ENCODE measurements around the gene TWIST2.

TWIST2 gene

GRCh38 chr2:238925816-238926521 is 78.1 kb downstream of the TWIST2 start:
- no peak overlapping the region for H3K27ac Mint-ChIP-seq
- H3K27me3 Mint-ChIP-seq: peaks cover 6% of the 10 kb centered on the region
- H3K36me3 Mint-ChIP-seq: no peaks in the 10 kb centered on the region
- no peaks in the 10 kb centered on the region for H3K4me1 Mint-ChIP-seq (ENCODE audit: low read depth)
- H3K4me3 Mint-ChIP-seq: no peak overlapping the region
- H3K9me3 Mint-ChIP-seq (ENCODE audit: low read depth): no peaks in the 10 kb centered on the region

GRCh38 chr2:238926761-238927611 is 79.1 kb downstream of the TWIST2 start:
- Mint-ChIP-seq H3K27me3 (peaks cover 10% of the 10 kb centered on the region), H3K27ac (no peak overlapping the region), H3K4me3 (no peak overlapping the region), H3K4me1 (ENCODE audit: low read depth) (no peaks in the 10 kb centered on the region), H3K9me3 (ENCODE audit: low read depth) (no peaks in the 10 kb centered on the region), H3K36me3 (no peaks in the 10 kb centered on the region)

- Mint-ChIP-seq H3K36me3 (no peaks in the 10 kb centered on the region), H3K4me3 (no peak overlapping the region), H3K4me1 (ENCODE audit: low read depth) (no peaks in the 10 kb centered on the region), H3K27me3 (peaks cover 10% of the 10 kb centered on the region), H3K9me3 (ENCODE audit: low read depth) (no peaks in the 10 kb centered on the region), H3K27ac (no peak overlapping the region)
Measured at GRCh38 chr2:238927746-238928519, 80.0 kb downstream of the TWIST2 start.

GRCh38 chr2:238928520-238929241 is 80.8 kb downstream of the TWIST2 start:
- H3K9me3 Mint-ChIP-seq (ENCODE audit: low read depth): peaks cover 2% of the 10 kb centered on the region
- no peaks in the 10 kb centered on the region for H3K36me3 Mint-ChIP-seq
- no peak overlapping the region for H3K27ac Mint-ChIP-seq
- H3K4me3 Mint-ChIP-seq: no peak overlapping the region
- no peaks in the 10 kb centered on the region for H3K4me1 Mint-ChIP-seq (ENCODE audit: low read depth)
- H3K27me3 Mint-ChIP-seq: peaks cover 10% of the 10 kb centered on the region

- peaks cover 12% of the 10 kb centered on the region for H3K27me3 Mint-ChIP-seq
- H3K27ac Mint-ChIP-seq: no peak overlapping the region
Measured at GRCh38 chr2:238929242-238930081, 81.6 kb downstream of the TWIST2 start.

GRCh38 chr2:238930216-238930615 is 82.3 kb downstream of the TWIST2 start:
- H3K27me3 Mint-ChIP-seq: peaks cover 13% of the 10 kb centered on the region
- no peak overlapping the region for H3K4me3 Mint-ChIP-seq
- peaks cover 6% of the 10 kb centered on the region for H3K9me3 Mint-ChIP-seq (ENCODE audit: low read depth)
- H3K27ac Mint-ChIP-seq: no peak overlapping the region
- no peaks in the 10 kb centered on the region for H3K4me1 Mint-ChIP-seq (ENCODE audit: low read depth)
- no peaks in the 10 kb centered on the region for H3K36me3 Mint-ChIP-seq

More at GRCh38 chr2:238929242-238930081, 81.6 kb downstream of the TWIST2 start:
- Mint-ChIP-seq H3K4me3 (no peak overlapping the region), H3K36me3 (no peaks in the 10 kb centered on the region), H3K9me3 (ENCODE audit: low read depth) (peaks cover 6% of the 10 kb centered on the region), H3K4me1 (ENCODE audit: low read depth) (no peaks in the 10 kb centered on the region)

GRCh38 chr2:238936162-238937052 is 88.5 kb downstream of the TWIST2 start:
- peaks cover 6% of the 10 kb centered on the region for H3K9me3 Mint-ChIP-seq (ENCODE audit: low read depth)
- peaks cover 9% of the 10 kb centered on the region for H3K27me3 Mint-ChIP-seq
- no peak overlapping the region for H3K27ac Mint-ChIP-seq
- H3K4me3 Mint-ChIP-seq: no peak overlapping the region
- H3K4me1 Mint-ChIP-seq (ENCODE audit: low read depth): no peaks in the 10 kb centered on the region
- H3K36me3 Mint-ChIP-seq: no peaks in the 10 kb centered on the region

GRCh38 chr2:238938003-238938400 is 90.1 kb downstream of the TWIST2 start:
- Mint-ChIP-seq H3K27ac (no peak overlapping the region), H3K27me3 (peaks cover 5% of the 10 kb centered on the region), H3K4me1 (ENCODE audit: low read depth) (no peaks in the 10 kb centered on the region), H3K4me3 (no peak overlapping the region), H3K9me3 (ENCODE audit: low read depth) (peaks cover 6% of the 10 kb centered on the region), H3K36me3 (no peaks in the 10 kb centered on the region)

GRCh38 chr2:238938401-238939055 is 90.6 kb downstream of the TWIST2 start:
- Mint-ChIP-seq H3K4me1 (ENCODE audit: low read depth) (no peaks in the 10 kb centered on the region), H3K9me3 (ENCODE audit: low read depth) (peaks cover 6% of the 10 kb centered on the region), H3K4me3 (no peak overlapping the region), H3K36me3 (no peaks in the 10 kb centered on the region), H3K27me3 (peaks cover 7% of the 10 kb centered on the region), H3K27ac (no peak overlapping the region)

GRCh38 chr2:238939074-238939473 is 91.2 kb downstream of the TWIST2 start:
- no peak overlapping the region for H3K4me3 Mint-ChIP-seq
- no peak overlapping the region for H3K27ac Mint-ChIP-seq
- peaks cover 5% of the 10 kb centered on the region for H3K27me3 Mint-ChIP-seq
- H3K4me1 Mint-ChIP-seq (ENCODE audit: low read depth): no peaks in the 10 kb centered on the region
- H3K9me3 Mint-ChIP-seq (ENCODE audit: low read depth): peaks cover under 1% of the 10 kb centered on the region
- H3K36me3 Mint-ChIP-seq: no peaks in the 10 kb centered on the region

- H3K9me3 Mint-ChIP-seq (ENCODE audit: low read depth): no peaks in the 10 kb centered on the region
- H3K36me3 Mint-ChIP-seq: no peaks in the 10 kb centered on the region
- peaks cover 5% of the 10 kb centered on the region for H3K27me3 Mint-ChIP-seq
- no peak overlapping the region for H3K4me3 Mint-ChIP-seq
- no peaks in the 10 kb centered on the region for H3K4me1 Mint-ChIP-seq (ENCODE audit: low read depth)
- H3K27ac Mint-ChIP-seq: no peak overlapping the region
Measured at GRCh38 chr2:238939521-238940403, 91.9 kb downstream of the TWIST2 start.

- H3K4me3 Mint-ChIP-seq: no peak overlapping the region
- H3K36me3 Mint-ChIP-seq: no peaks in the 10 kb centered on the region
- H3K27ac Mint-ChIP-seq: no peak overlapping the region
- no peaks in the 10 kb centered on the region for H3K9me3 Mint-ChIP-seq (ENCODE audit: low read depth)
- H3K4me1 Mint-ChIP-seq (ENCODE audit: low read depth): no peaks in the 10 kb centered on the region
- H3K27me3 Mint-ChIP-seq: peaks cover 2% of the 10 kb centered on the region
Measured at GRCh38 chr2:238940806-238941205, 92.9 kb downstream of the TWIST2 start.

All from activated naive CD8-positive, alpha-beta T cell (primary cell).